Epidermal melanocyte (primary cell): ENCODE data around the gene SEPTIN10.

Source experiments
- DNase-seq: peaks from one replicate; pipeline ENCODE4 v3.0.0; 2011; ENCODE audit warnings: low spot score; ENCODE audit not compliant: insufficient read length

Gene SEPTIN10

GRCh38 chr2:109499566-109499965 is 114.2 kb downstream of the SEPTIN10 start:
- DNase-seq = no peak

GRCh38 chr2:109498906-109499305 is 114.9 kb downstream of the SEPTIN10 start:
- no peak for DNase-seq

DNA sequence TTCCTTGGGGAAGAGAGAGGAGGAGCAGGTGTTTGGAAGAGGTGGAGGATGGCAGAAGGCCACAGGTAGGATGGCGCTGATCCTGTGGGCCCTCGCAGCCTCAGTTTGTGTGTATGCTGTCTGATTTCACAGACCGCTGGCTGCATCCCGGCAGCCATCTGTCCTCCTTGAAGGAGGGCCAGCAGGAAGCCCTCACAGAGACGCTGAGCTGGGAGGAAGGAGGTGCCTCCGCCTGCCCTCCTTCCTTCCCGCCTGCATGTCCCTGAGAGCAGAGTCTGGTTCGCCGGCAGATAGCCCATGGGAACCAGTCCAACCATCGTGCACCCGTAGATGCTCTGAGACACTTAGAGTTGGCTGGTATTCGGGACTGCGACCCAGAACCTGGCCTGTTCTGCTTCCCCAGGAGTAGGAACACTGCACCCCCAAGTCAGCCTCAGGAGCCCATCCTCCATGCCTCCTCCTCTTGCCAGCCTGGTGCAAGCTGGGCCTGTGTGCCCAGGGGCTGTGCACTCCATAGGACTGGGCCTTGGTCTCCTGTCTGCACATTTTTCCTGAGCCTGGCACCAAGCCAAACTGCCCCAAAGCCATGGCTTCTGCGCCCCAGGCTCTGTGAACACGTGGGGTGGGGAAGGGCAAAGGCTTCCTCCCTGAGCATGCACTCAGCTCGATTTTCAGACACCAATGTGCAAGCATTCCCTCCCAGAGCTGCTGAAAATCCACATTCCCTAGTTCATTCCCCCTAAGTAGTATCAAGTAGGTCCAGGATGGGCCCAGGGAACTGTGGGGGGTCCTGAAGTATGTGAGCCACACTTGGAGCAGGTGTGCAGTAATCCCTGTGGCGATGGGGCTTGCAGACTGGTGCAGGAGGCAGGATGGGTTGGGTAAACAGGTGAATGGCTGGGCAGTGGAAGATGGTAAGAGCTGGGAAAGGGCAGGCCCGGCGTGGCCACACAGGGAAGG is 115.6 kb downstream of the SEPTIN10 start:
- no peak for DNase-seq

DNA sequence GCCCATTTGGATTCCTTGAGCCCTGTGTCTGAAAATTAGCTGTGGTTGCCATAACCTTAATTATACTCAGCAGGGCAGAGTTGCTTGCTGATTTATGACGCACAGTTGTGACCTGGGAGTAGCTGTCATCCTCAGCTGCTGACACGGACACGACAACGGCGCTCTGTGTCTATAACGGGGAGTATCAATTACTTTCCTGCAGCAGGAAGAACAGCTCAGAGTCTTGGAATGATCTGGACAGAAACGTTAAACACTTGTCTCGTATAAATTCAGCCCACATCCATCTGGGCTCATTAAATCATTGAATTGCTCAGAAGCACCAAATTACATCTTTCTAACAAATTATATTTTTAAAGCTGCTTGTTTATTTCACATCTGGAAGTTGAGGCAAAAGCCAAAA is 116.3 kb downstream of the SEPTIN10 start:
- peak; percentile 81 for DNase-seq

DNA sequence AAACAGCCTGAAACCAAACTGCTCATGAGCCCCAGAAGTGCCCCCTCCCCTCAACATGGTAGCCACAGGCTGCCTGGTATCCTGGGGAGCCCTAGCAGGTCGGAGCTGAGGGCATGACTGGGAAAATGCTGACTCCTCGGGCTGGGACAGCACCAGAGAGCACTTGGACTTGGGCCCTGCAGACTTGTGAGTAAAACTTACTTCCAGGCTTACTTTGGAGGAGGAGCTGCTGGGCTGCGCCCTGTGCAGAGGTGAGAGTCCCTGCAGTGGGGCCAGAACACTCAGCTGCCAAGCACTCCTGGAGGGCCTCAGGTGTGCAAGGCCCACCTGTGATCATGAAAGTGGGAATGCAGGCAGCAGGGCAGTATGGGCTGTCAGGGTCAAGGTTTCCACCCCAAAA is 119.4 kb downstream of the SEPTIN10 start:
- no peak for DNase-seq

DNA sequence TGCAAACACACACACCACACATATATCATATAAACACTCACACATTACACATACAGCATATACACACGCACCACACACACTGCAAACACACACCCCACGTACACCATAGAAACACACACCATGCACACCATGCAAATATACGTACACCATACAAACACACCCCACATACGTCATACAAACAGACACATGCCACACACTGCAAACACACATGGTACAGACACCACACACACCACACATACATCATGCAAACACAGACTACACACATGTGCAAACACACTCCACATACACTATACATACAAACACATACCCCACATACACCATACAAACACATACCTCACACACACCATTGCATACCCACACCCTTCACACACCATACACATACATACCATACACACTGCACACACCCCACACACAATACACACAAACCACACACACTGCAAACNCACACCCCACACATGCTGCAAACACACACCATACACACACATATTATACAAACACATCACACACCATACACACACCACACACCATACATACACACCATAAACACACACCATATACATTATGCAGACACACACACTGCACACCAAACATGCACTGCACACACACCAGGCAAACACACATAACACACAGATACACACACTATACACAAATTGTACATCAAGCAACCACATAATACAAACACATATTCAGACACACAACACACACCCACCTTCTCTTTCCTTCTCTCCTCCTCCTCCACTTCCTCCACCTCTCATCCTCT is 120.4 kb downstream of the SEPTIN10 start:
- DNase-seq = no peak
